GM12892 (cell line): ENCODE measurements around the gene ALDH1A1.
"Not testable (repeated sequence)": the region's sequence is repeated elsewhere in the genome, so short reads cannot be mapped to it uniquely, and the experiment has no call there.

Source experiments
- DNase-seq: peaks from one replicate; pipeline ENCODE4 v3.0.0; 2011; ENCODE audit not compliant: insufficient read length
- FAIRE-seq: peaks from 2 replicates; lab custom pipeline; 2011; peaks lifted over from hg19 to GRCh38; lab: Jason Lieb, UNC
- POLR2A ChIP-seq: IDR thresholded peaks from 2 replicates; pipeline ENCODE4 v1.6.1; 2011; ENCODE audit warnings: low read depth, low read length, control low read depth
- POLR2AphosphoS5 ChIP-seq: IDR thresholded peaks from 2 replicates; pipeline ENCODE4 v1.6.1; 2011; ENCODE audit warnings: low read depth, low read length, control low read depth
- TAF1 ChIP-seq: IDR thresholded peaks from 2 replicates; pipeline ENCODE4 v1.6.1; 2011; ENCODE audit warnings: low read depth, mild to moderate bottlenecking, control low read depth, low read length, borderline replicate concordance

ALDH1A1 gene

DNA sequence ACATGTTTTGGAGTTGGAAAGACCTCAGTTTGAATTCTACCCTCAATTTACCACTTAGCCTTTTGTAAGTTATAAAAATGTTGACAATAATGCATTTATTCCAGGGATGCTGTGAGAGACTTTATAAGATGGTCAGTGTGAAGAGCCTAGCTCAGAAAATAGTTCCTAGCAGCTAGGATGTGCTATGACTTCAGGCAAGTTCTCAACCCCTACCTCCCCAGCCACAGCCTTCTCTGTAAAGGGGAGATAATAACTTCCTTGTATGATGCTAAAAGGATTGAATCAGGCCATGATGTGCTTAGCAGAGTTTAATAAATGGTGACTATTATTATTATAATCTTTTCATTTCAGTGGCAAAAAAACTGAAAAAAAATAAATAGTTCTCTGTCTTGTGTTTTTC is 77.6 kb downstream of the ALDH1A1 start:
- FAIRE-seq: no peak
- DNase-seq: no peak

GRCh38 chr9:72874344-72874743 is 78.5 kb downstream of the ALDH1A1 start:
- TF ChIP-seq POLR2A (no peak), POLR2AphosphoS5 (no peak), TAF1 (no peak)
- DNase-seq: no peak
- no peak for FAIRE-seq

More for the DNA sequence above, 77.6 kb downstream of the ALDH1A1 start:
- TF ChIP-seq POLR2A (no peak), POLR2AphosphoS5 (no peak), TAF1 (no peak)

- no peak for DNase-seq
- FAIRE-seq: no peak
- no peak for TF ChIP-seq POLR2AphosphoS5
- no peak for TF ChIP-seq TAF1
- TF ChIP-seq POLR2A: no peak
These were observed 79.4 kb downstream of the ALDH1A1 start for GRCh38 chr9:72873456-72873855.

DNA sequence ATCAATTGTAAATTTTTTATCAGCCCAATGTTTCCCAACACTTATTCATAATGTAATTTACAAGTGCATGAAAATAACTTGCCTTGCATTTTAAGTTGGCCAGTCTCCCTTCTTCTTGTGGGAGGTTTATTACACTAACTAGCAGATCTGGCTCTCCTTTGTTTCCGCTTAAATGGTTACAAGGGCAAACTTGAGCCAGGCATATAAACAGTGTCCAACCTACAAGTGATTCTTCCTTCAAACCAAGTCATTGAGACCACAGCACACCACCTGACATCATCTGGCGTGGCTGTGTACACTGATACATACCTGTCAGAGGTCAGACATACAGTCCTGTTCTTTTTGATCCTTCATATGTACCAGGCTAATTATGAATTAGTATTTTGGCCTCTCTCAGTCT is 80.1 kb downstream of the ALDH1A1 start:
- no peak for FAIRE-seq
- DNase-seq: no peak
- TF ChIP-seq POLR2A (no peak), POLR2AphosphoS5 (no peak), TAF1 (no peak)

- TF ChIP-seq POLR2AphosphoS5 (no peak), POLR2A (no peak), TAF1 (no peak)
- FAIRE-seq (no peak), DNase-seq (no peak)
These were observed 81.2 kb downstream of the ALDH1A1 start for GRCh38 chr9:72871685-72872084.

GRCh38 chr9:72864327-72864726 is 88.5 kb downstream of the ALDH1A1 start:
- TF ChIP-seq TAF1 (no peak), POLR2A (no peak), POLR2AphosphoS5 (no peak)
- DNase-seq (no peak), FAIRE-seq (no peak)

GRCh38 chr9:72863456-72864094 is 89.3 kb downstream of the ALDH1A1 start:
- no peak for TF ChIP-seq POLR2AphosphoS5
- no peak for TF ChIP-seq POLR2A
- no peak for TF ChIP-seq TAF1
- FAIRE-seq (no peak), DNase-seq (no peak)

DNA sequence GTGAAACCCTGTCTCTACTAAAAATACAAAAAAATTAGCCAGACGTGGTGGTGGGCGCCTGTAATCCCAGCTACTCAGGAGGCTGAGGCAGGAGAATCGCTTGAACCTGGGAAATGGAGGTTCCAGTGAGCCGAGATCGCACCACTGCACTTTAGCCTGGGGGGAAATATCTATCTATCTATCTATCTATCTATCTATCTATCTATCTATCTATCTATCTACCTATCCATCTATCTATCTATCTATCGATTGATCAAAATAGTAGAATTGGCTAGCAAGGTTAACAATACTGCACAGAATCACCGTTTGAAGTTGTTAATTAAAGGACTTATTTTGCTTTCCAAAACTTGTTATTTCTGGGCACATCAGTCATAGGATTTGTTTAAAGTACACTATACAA is 90.1 kb downstream of the ALDH1A1 start:
- FAIRE-seq, DNase-seq: not testable (repeated sequence)

GRCh38 chr9:72858089-72858912 is 94.6 kb downstream of the ALDH1A1 start:
- DNase-seq (no peak), FAIRE-seq (no peak)
- TF ChIP-seq POLR2A (no peak), TAF1 (no peak), POLR2AphosphoS5 (no peak)

DNA sequence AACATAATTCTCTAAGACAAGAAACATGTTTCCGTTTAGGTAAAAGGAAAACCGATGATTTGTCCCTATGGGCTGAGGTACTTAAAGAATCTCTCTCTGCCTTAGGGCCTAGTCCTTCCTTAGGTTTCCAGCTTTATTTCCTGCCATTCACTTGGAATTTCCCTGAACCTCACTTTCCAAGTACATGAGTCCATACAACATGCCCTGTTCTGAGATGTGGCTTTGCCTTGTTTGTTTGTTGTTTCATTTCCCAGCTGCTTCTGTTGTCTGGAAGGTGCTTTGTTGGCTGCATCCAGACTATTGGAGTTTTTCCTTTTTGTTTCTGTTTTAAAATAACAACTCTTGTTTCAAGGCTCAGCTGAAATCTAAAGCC is 95.2 kb downstream of the ALDH1A1 start:
- TF ChIP-seq TAF1: no peak
- TF ChIP-seq POLR2A: no peak
- TF ChIP-seq POLR2AphosphoS5: no peak
- DNase-seq: no peak
- FAIRE-seq: no peak

- DNase-seq (no peak), FAIRE-seq (no peak)
- TF ChIP-seq POLR2A (no peak), POLR2AphosphoS5 (no peak), TAF1 (no peak)
These were observed 95.8 kb downstream of the ALDH1A1 start for GRCh38 chr9:72856972-72857623.
